Testis (tissue), 3 donors: ENCODE measurements around the gene LPIN3. TPM values are rescaled to one million over a fixed set of nuclear protein-coding genes. Genes with fewer than 3 reads are reported as not detected.
A peak's percentile ranks its signal among the peaks of the same experiment; 100 is the strongest.

Source experiments
- DNase-seq: peaks from one replicate; pipeline ENCODE4 v3.0.0-alpha.2; 2019
- H3K27ac ChIP-seq, 2 donors: fragments of 200-600 bp; sonication (generic); one replicate each; pipeline ENCODE4 v1.5.1; 2019
- H3K27me3 ChIP-seq: fragments of 200-600 bp; sonication (generic); one replicate; pipeline ENCODE4 v1.5.1; 2019
- H3K36me3 ChIP-seq: fragments of 200-600 bp; sonication (generic); one replicate; pipeline ENCODE4 v1.5.1; 2017; ENCODE audit warnings: low read depth; ENCODE audit errors: missing control alignments
- H3K4me1 ChIP-seq: fragments of 200-600 bp; sonication (generic); one replicate; pipeline ENCODE4 v1.5.1; 2019
- H3K4me3 ChIP-seq, 2 donors: fragments of 200-600 bp; sonication (generic); one replicate each; pipeline ENCODE4 v1.5.1; 2017 to 2019
- H3K9me3 ChIP-seq: fragments of 200-600 bp; sonication (generic); one replicate; pipeline ENCODE4 v1.5.1; 2017
- CTCF ChIP-seq, 3 experiments: fragments of 450-650 bp in 2 of 3; fragments of 200-600 bp in 1 of 3; sonication (generic) in 1 of 3; IDR thresholded peaks; one replicate each; pipeline ENCODE4 v1.5.1; 2016 to 2019; ENCODE audit warnings: antibody characterized with exemption in 3 of 3, mild to moderate bottlenecking in 2 of 3, moderate library complexity in 1 of 3
- POLR2A ChIP-seq: fragments of 450-650 bp; IDR thresholded peaks from one replicate; pipeline ENCODE4 v1.6.1; 2017; ENCODE audit warnings: antibody characterized with exemption, mild to moderate bottlenecking, moderate library complexity
- WGBS, 2 donors: methylation state at CpG; one replicate each; pipeline ENCODE4 v1.1.5; 2018; 5-methylcytosine and 5-hydroxymethylcytosine counted together
- intact Hi-C: fragments of 100-400 bp; cut with DNase I; formaldehyde crosslinking; loops from one replicate; pipeline ENCODE4 v1.15.1; 2023; ENCODE audit warnings: low total_unique reads
- polyA plus RNA-seq: library from polyadenylated mRNA; stranded (reverse); fragments of 350-450 nt; fragmentation: Illumina TruSeq; extraction: RNeasy Lipid Tissue Mini Kit (QIAGEN cat#74804); gene quantifications from one replicate; pipeline ENCODE4 v1.2.3, GENCODE V29; 2014; ENCODE audit warnings: low read depth, low replicate concordance; ENCODE audit not compliant: insufficient read depth
- total RNA-seq, 2 donors: library from RNA; depleted of rRNA; stranded (reverse); fragments of >200 nt; gene quantifications; one replicate each; pipeline ENCODE4 v1.2.3, GENCODE V29; 2016

The LPIN3 gene
- total and polyA plus RNA-seq, 3 donors from 2014 or later, result 7.6 to 13.6 (median 9.9) TPM

GRCh38 chr20:41330343-41330720, 10.3 kb upstream of the LPIN3 start:
- 87% methylated on average over 5 of the region's 5 CpGs for WGBS, 2 donors
- peaks cover 11% of the 10 kb centered on the region for H3K4me1 ChIP-seq
- H3K36me3 ChIP-seq, result no peaks in the 10 kb centered on the region
- no peak for DNase-seq
- no peaks in the 10 kb centered on the region for H3K9me3 ChIP-seq
- intact Hi-C loops, result loop anchor here (10.0 kb wide), 1 partner anchor 156 kb away; no protein-coding TSS in a partner anchor
- H3K4me3 ChIP-seq, result no peak overlapping the region
- no peaks in the 10 kb centered on the region for H3K27me3 ChIP-seq
- TF ChIP-seq POLR2A (no peak), CTCF (IDR thresholded peaks at IDR 0.05) (no peak)
- peak overlapping the region in 1 of 2 donors; percentile 85 for H3K27ac ChIP-seq

DNA sequence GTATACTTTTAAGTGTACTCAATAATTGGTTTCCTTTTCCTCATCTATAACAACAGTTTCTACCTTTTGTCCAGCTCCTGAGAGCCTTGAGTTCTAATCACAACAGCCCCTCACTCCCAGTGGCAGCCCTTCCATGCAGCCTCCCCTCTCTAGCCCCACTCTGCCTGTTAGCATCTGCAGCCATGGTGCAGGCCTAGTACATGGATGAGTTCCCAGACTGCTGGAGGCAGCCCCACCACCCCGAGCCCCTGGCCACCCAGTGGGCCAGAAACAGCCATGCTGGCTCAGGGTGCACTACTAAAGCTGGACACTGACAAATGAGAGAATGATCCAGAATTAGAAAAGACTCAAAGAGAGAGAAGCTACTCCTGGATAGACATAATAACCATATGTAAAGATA, 9.7 kb upstream of the LPIN3 start:
- intact Hi-C loops, result loop anchor here (10.0 kb wide), 1 partner anchor 156 kb away; no protein-coding TSS in a partner anchor
- no peak for DNase-seq
- peaks cover 11% of the 10 kb centered on the region for H3K4me1 ChIP-seq

GRCh38 chr20:41331731-41332130, 8.9 kb upstream of the LPIN3 start:
- Histone ChIP-seq H3K27me3 (no peaks in the 10 kb centered on the region), H3K4me3 (no peak overlapping the region), H3K27ac (no peak overlapping the region), H3K4me1 (peaks cover 11% of the 10 kb centered on the region), H3K36me3 (no peaks in the 10 kb centered on the region), H3K9me3 (no peaks in the 10 kb centered on the region)
- no peak for DNase-seq
- TF ChIP-seq CTCF (IDR thresholded peaks at IDR 0.05) (no peak), POLR2A (no peak)
- intact Hi-C loops, result loop anchor here (10.0 kb wide), 1 partner anchor 157 kb away; no protein-coding TSS in a partner anchor
- WGBS, 2 donors, result 89 to 91% methylated on average over 4 of the region's 4 CpGs

More for the DNA sequence above, 9.7 kb upstream of the LPIN3 start:
- 83 to 95% methylated on average over 1 of the region's 1 CpG for WGBS, 2 donors
- H3K27me3 ChIP-seq, result no peaks in the 10 kb centered on the region
- H3K27ac ChIP-seq, result no peak overlapping the region
- TF ChIP-seq POLR2A (no peak), CTCF (IDR thresholded peaks at IDR 0.05) (no peak)
- H3K9me3 ChIP-seq, result no peaks in the 10 kb centered on the region
- H3K36me3 ChIP-seq, result no peaks in the 10 kb centered on the region
- no peak overlapping the region for H3K4me3 ChIP-seq

GRCh38 chr20:41334036-41334435, 6.6 kb upstream of the LPIN3 start:
- whole genome bisulfite sequencing, 2 donors, result 93 to 95% methylated on average over 2 of the region's 2 CpGs
- intact Hi-C loops, result loop anchor here (10.0 kb wide), 1 partner anchor 159 kb away; no protein-coding TSS in a partner anchor
- TF ChIP-seq POLR2A (no peak), CTCF (IDR thresholded peaks at IDR 0.05) (no peak)
- Histone ChIP-seq H3K27ac (no peak overlapping the region), H3K36me3 (no peaks in the 10 kb centered on the region), H3K4me3 (no peak overlapping the region), H3K27me3 (no peaks in the 10 kb centered on the region), H3K9me3 (no peaks in the 10 kb centered on the region), H3K4me1 (peaks cover 7% of the 10 kb centered on the region)
- no peak for DNase-seq
